SK-N-MC (cell line): ENCODE data around the gene GNAI3.

Experiments used
- DNase-seq: peaks from one replicate; pipeline ENCODE4 v3.0.0-alpha.2; 2011; ENCODE audit warnings: low read depth, low spot score
- H3K27ac ChIP-seq: fragments of 200-600 bp; sonication (generic); 2 replicates; pipeline ENCODE4 v1.5.1; 2016; ENCODE audit warnings: mixed run types
- H3K36me3 ChIP-seq: fragments of 200-600 bp; sonication (generic); 2 replicates; pipeline ENCODE4 v1.6.1; 2017; ENCODE audit warnings: antibody characterized with exemption, low read length, mixed read lengths; ENCODE audit not compliant: insufficient read depth
- H3K4me3 ChIP-seq: fragments of 200-600 bp; sonication (generic); 2 replicates; pipeline ENCODE4 v1.5.1; 2016
- H3K9ac ChIP-seq: fragments of 200-600 bp; sonication (generic); 2 replicates; pipeline ENCODE4 v1.8.0; 2017; ENCODE audit warnings: mixed run types, mixed read lengths; ENCODE audit not compliant: insufficient read length
- H3K9me3 ChIP-seq: fragments of 200-600 bp; sonication (generic); 2 replicates; pipeline ENCODE4 v1.6.1; 2017; ENCODE audit warnings: low read depth, mild to moderate bottlenecking, antibody characterized with exemption, low read length, moderate library complexity, mixed read lengths
- EZH2 ChIP-seq: fragments of 200-600 bp; sonication (generic); IDR thresholded peaks from one replicate; pipeline ENCODE4 v1.6.1; 2017; ENCODE audit warnings: antibody characterized with exemption
- FOXP2 ChIP-seq: optimal IDR thresholded peaks from 2 replicates; pipeline ENCODE3; 2011; ENCODE audit warnings: mild to moderate bottlenecking, moderate library complexity; ENCODE audit not compliant: insufficient read depth; ENCODE audit errors: extremely low read length, control extremely low read depth
- POLR2AphosphoS5 ChIP-seq: IDR thresholded peaks from 2 replicates; pipeline ENCODE4 v1.6.1; 2012; ENCODE audit warnings: mild to moderate bottlenecking, low read depth, low read length, borderline replicate concordance

Gene GNAI3

DNA sequence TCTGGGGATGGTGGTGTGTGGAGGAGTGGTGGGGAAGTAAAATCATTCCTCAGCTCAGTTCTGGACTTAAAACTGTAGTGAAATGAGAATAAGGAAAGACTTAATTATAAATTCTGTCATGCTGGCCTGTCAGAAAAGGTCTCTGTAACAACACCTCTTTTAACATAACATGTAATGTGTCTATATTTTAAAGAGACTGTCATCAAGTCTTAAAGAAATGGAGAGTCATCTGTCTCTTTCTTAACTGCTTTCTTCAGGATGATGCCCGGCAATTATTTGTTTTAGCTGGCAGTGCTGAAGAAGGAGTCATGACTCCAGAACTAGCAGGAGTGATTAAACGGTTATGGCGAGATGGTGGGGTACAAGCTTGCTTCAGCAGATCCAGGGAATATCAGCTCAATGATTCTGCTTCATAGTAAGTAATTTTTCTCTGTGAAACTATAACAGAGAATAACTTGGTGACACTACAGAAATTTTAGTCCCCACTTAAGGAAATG is 30.6 kb downstream of the GNAI3 start:
- TF ChIP-seq EZH2 (no peak), FOXP2 (no peak), POLR2AphosphoS5 (no peak)
- Histone ChIP-seq H3K27ac (peak overlapping the region; percentile 72), H3K4me3 (no peak overlapping the region), H3K9ac (no peak overlapping the region), H3K9me3 (no peaks in the 10 kb centered on the region), H3K36me3 (peaks cover 49% of the 10 kb centered on the region)
- no peak for DNase-seq

DNA sequence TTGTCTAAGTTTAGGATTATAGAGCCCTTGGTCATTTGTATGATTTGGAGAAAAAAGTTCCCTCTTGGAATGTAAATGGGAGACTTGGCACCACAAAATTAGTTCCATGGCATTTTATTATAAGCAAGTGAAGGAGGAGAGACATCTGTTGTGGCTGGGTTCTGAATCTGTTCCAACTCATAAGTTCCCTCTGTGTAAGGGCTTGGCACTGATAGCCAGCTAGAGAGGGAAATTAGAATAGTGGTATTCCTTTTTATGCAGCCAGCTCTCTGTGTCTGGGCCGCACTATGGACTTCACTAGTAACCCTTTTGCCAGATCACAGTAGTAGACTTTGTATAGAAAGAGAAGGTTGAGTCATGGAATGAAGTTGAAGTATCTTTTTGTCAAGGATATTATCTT is 31.1 kb downstream of the GNAI3 start:
- Histone ChIP-seq H3K4me3 (no peak overlapping the region), H3K9ac (no peak overlapping the region), H3K27ac (peak overlapping the region; percentile 72), H3K36me3 (peaks cover 53% of the 10 kb centered on the region), H3K9me3 (no peaks in the 10 kb centered on the region)
- no peak for DNase-seq
- no peak for TF ChIP-seq FOXP2
- no peak for TF ChIP-seq POLR2AphosphoS5
- TF ChIP-seq EZH2, result no peak

GRCh38 chr1:109582021-109582420 is 33.6 kb downstream of the GNAI3 start:
- H3K27ac ChIP-seq, result no peak overlapping the region
- no peak overlapping the region for H3K4me3 ChIP-seq
- H3K9ac ChIP-seq, result no peak overlapping the region
- TF ChIP-seq EZH2 (no peak), FOXP2 (no peak), POLR2AphosphoS5 (no peak)
- H3K36me3 ChIP-seq, result peaks cover 65% of the 10 kb centered on the region
- H3K9me3 ChIP-seq, result no peaks in the 10 kb centered on the region
- no peak for DNase-seq

- Histone ChIP-seq H3K36me3 (peaks cover 81% of the 10 kb centered on the region), H3K27ac (no peak overlapping the region), H3K9ac (no peak overlapping the region), H3K4me3 (no peak overlapping the region), H3K9me3 (no peaks in the 10 kb centered on the region)
- TF ChIP-seq EZH2, result no peak
- TF ChIP-seq FOXP2, result no peak
- TF ChIP-seq POLR2AphosphoS5, result no peak
- no peak for DNase-seq
These were observed 36.4 kb downstream of the GNAI3 start for GRCh38 chr1:109584766-109585165.

DNA sequence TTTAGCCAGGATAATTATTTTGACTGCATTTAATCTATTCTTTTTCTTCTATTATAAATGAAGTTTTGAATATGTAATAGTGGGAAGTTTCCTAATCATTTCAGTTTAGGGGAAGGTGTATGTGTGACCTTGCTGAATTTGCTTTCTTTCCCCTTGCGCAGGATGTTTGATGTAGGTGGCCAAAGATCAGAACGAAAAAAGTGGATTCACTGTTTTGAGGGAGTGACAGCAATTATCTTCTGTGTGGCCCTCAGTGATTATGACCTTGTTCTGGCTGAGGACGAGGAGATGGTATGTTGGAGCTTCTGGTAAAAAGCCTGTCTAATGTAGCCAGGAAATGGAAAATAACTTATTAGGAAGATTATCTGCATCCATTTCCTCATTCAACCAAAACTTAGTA is 37.6 kb downstream of the GNAI3 start:
- no peak for DNase-seq
- H3K36me3 ChIP-seq, result peaks cover 75% of the 10 kb centered on the region
- no peaks in the 10 kb centered on the region for H3K9me3 ChIP-seq
- no peak overlapping the region for H3K27ac ChIP-seq
- TF ChIP-seq POLR2AphosphoS5 (no peak), EZH2 (no peak), FOXP2 (no peak)
- H3K4me3 ChIP-seq, result no peak overlapping the region
- H3K9ac ChIP-seq, result no peak overlapping the region

- Histone ChIP-seq H3K9me3 (no peaks in the 10 kb centered on the region), H3K36me3 (peaks cover 77% of the 10 kb centered on the region), H3K9ac (no peak overlapping the region), H3K27ac (no peak overlapping the region), H3K4me3 (no peak overlapping the region)
- no peak for DNase-seq
- no peak for TF ChIP-seq EZH2
- no peak for TF ChIP-seq POLR2AphosphoS5
- TF ChIP-seq FOXP2, result no peak
These were observed 40.8 kb downstream of the GNAI3 start for GRCh38 chr1:109589177-109589576.

- H3K9ac ChIP-seq, result no peak overlapping the region
- no peak for DNase-seq
- H3K36me3 ChIP-seq, result peaks cover 74% of the 10 kb centered on the region
- H3K27ac ChIP-seq, result 0 out of 2 replicates have a peak overlapping the region, but pooled peaks have one; percentile 19
- H3K9me3 ChIP-seq, result no peaks in the 10 kb centered on the region
- TF ChIP-seq FOXP2 (no peak), EZH2 (no peak), POLR2AphosphoS5 (no peak)
- H3K4me3 ChIP-seq, result no peak overlapping the region
These were observed 41.3 kb downstream of the GNAI3 start for GRCh38 chr1:109589679-109590078.

- DNase-seq, result no peak
- Histone ChIP-seq H3K27ac (0 out of 2 replicates have a peak overlapping the region, but pooled peaks have one; percentile 4), H3K4me3 (no peak overlapping the region), H3K9ac (no peak overlapping the region), H3K9me3 (no peaks in the 10 kb centered on the region), H3K36me3 (peaks cover 49% of the 10 kb centered on the region)
- TF ChIP-seq FOXP2, result no peak
- TF ChIP-seq EZH2, result no peak
- no peak for TF ChIP-seq POLR2AphosphoS5
These were observed 44.5 kb downstream of the GNAI3 start for GRCh38 chr1:109592916-109593315.

DNA sequence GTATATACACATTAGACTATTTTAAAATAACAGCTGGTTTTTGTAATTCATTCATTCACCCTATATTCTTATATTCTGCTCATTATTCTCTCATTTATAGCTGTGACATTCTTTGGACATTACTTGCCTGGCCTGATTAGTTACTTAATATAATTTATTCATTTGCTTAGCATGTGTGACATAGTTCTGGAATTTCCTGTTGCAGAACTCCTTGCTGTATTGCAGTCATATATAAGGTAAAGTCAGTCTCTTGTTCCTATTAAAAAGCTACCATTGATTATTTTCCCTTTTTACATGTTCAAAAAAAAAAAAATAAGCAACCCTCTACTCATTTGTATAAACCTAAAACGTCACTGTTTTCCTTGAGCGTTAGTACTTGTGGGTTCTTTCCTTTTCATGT is 47.1 kb downstream of the GNAI3 start:
- H3K4me3 ChIP-seq, result peak overlapping the region; percentile 34
- H3K27ac ChIP-seq, result peak overlapping the region; percentile 88
- no peaks in the 10 kb centered on the region for H3K9me3 ChIP-seq
- DNase-seq, result no peak
- no peak for TF ChIP-seq POLR2AphosphoS5
- no peak for TF ChIP-seq EZH2
- peak overlapping the region; percentile 34 for H3K9ac ChIP-seq
- H3K36me3 ChIP-seq, result peaks cover 27% of the 10 kb centered on the region

DNA sequence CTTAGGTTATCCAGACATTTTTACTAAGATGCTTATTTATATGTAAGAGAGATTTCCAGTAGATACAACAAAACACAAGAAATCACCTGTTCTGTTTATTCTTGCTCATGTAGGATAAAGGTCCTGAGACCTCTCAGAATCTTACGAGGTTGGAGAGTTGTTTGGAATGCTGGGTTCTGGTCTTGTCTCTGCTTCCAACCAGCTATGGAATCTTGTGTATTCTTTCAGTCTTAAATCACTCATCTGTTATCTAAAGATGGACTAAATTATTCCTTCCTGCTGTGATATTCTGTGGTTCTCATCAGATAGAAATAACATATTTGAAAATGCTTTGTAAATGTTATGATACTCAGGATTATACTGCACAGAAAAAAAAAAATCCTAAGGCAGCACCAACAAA is 49.7 kb downstream of the GNAI3 start:
- no peak for DNase-seq
- Histone ChIP-seq H3K36me3 (peaks cover 10% of the 10 kb centered on the region), H3K27ac (peak overlapping the region; percentile 80), H3K9me3 (no peaks in the 10 kb centered on the region), H3K9ac (no peak overlapping the region), H3K4me3 (peak overlapping the region; percentile 7; the same call in 1 of the 2 replicates)
- no peak for TF ChIP-seq POLR2AphosphoS5
- TF ChIP-seq EZH2, result no peak
- no peak for TF ChIP-seq FOXP2
